OCI-LY7 (cell line): ENCODE measurements around the gene GSE1. TPM values are rescaled to one million over a fixed set of nuclear protein-coding genes. Genes with fewer than 3 reads are reported as not detected.

Experiments
- BruUV-seq: library from RNA; stranded (reverse); fragments of 400-500 nt; replicated peaks from 2 replicates; lab custom pipeline; 2021; lab: Mats Ljungman, UMichigan
- CTCF ChIA-PET: fragments of 300-600 bp; sonication (Branson Sonifier 250); formaldehyde crosslinking; loops from one replicate; lab custom pipeline; 2022; ENCODE audit warnings: antibody characterized with exemption; ENCODE audit not compliant: unreplicated experiment; lab: Charles Lee
- POLR2A ChIA-PET: fragments of 300-600 bp; sonication (Branson Sonifier 250); formaldehyde crosslinking; loops from one replicate; lab custom pipeline; 2022; ENCODE audit warnings: antibody characterized with exemption; lab: Charles Lee
- DNase-seq: peaks from one replicate; pipeline ENCODE4 v3.0.0-alpha.2; 2015; ENCODE audit warnings: low spot score
- H2AFZ ChIP-seq: fragments of 200-600 bp; sonication (generic), shearing (Covaris generic); 2 replicates; pipeline ENCODE4 v1.6.1; 2014; ENCODE audit warnings: mild to moderate bottlenecking, antibody characterized with exemption, low read length, moderate library complexity
- H3K27ac ChIP-seq: fragments of 200-600 bp; sonication (generic); 2 replicates; pipeline ENCODE4 v1.5.1; 2014; ENCODE audit warnings: mixed run types, low read depth, mild to moderate bottlenecking, moderate library complexity, low read length, inconsistent platforms; ENCODE audit not compliant: poor library complexity, severe bottlenecking
- H3K36me3 ChIP-seq: fragments of 200-600 bp; sonication (generic); 2 replicates; pipeline ENCODE4 v1.6.1; 2014; ENCODE audit warnings: mild to moderate bottlenecking, antibody characterized with exemption, low read length, moderate library complexity, mixed read lengths; ENCODE audit not compliant: insufficient read depth
- H3K4me1 ChIP-seq: fragments of 200-600 bp; sonication (generic); 2 replicates; pipeline ENCODE4 v1.5.1; 2014; ENCODE audit warnings: mild to moderate bottlenecking, low read length; ENCODE audit not compliant: insufficient read depth, poor library complexity, severe bottlenecking
- H3K4me2 ChIP-seq: fragments of 200-600 bp; sonication (generic); 2 replicates; pipeline ENCODE4 v1.6.1; 2014; ENCODE audit warnings: mild to moderate bottlenecking, low read length
- H3K4me3 ChIP-seq: fragments of 200-600 bp; sonication (generic); 2 replicates; pipeline ENCODE4 v1.5.1; 2014; ENCODE audit warnings: mild to moderate bottlenecking, low read depth, low read length; ENCODE audit not compliant: poor library complexity, severe bottlenecking
- H3K79me2 ChIP-seq: fragments of 200-600 bp; sonication (generic); 2 replicates; pipeline ENCODE4 v1.6.1; 2016; ENCODE audit warnings: low read depth, mild to moderate bottlenecking, low read length, moderate library complexity, mixed read lengths; ENCODE audit not compliant: insufficient read depth
- H3K9me2 ChIP-seq: fragments of 200-600 bp; sonication (generic); 2 replicates; pipeline ENCODE4 v1.6.1; 2016; ENCODE audit warnings: mild to moderate bottlenecking, low read length, mixed read lengths; ENCODE audit not compliant: insufficient read depth
- H3K9me3 ChIP-seq: fragments of 200-600 bp; sonication (generic); 2 replicates; pipeline ENCODE4 v1.6.1; 2014; ENCODE audit warnings: mild to moderate bottlenecking, mixed run types, low read length, mixed read lengths
- H4K20me1 ChIP-seq: fragments of 200-600 bp; sonication (generic); 2 replicates; pipeline ENCODE4 v1.6.1; 2014; ENCODE audit warnings: mild to moderate bottlenecking, antibody characterized with exemption, low read length, moderate library complexity, mixed read lengths; ENCODE audit not compliant: insufficient read depth
- CTCF ChIP-seq: fragments of 200-600 bp; sonication (generic); conservative IDR thresholded peaks from 2 replicates; pipeline ENCODE4 v1.5.1; 2014; ENCODE audit warnings: mild to moderate bottlenecking, antibody characterized with exemption, low read length, moderate library complexity, mixed read lengths
- EZH2phosphoT487 ChIP-seq: fragments of 200-600 bp; sonication (generic); IDR thresholded peaks from 2 replicates; pipeline ENCODE4 v1.6.1; 2018; ENCODE audit warnings: low read depth, borderline replicate concordance, mild to moderate bottlenecking, mixed run types, antibody characterized with exemption, low read length, moderate library complexity, mixed read lengths
- intact Hi-C: fragments of 100-400 bp; cut with micrococcal nuclease; formaldehyde crosslinking; loops from one replicate; pipeline ENCODE4 v1.10.0; 2022; ENCODE audit not compliant: unreplicated experiment
- total RNA-seq, 2 experiments: library from RNA; depleted of rRNA in 1 of 2; stranded (reverse); fragments of >200 nt in 1 of 2; shearing (Covaris generic) in 1 of 2; gene quantifications; 2 replicates each; pipeline ENCODE4 v1.2.3, GENCODE V29; 2014 to 2022

GSE1 gene
- total RNA-seq, 2 experiments from 2014 or later: 30.9 to 66.6 TPM

- Histone ChIP-seq H3K27ac (no peak overlapping the region), H4K20me1 (no peaks in the 10 kb centered on the region), H3K79me2 (no peaks in the 10 kb centered on the region), H3K4me2 (no peak overlapping the region), H3K9me2 (no peaks in the 10 kb centered on the region), H3K9me3 (no peaks in the 10 kb centered on the region), H2AFZ (no peak overlapping the region), H3K36me3 (peaks cover 96% of the 10 kb centered on the region), H3K4me3 (no peak overlapping the region), H3K4me1 (no peaks in the 10 kb centered on the region)
- POLR2A ChIA-PET: no interaction called here
- DNase-seq: no peak
- CTCF ChIA-PET: no interaction called here
- BruUV-seq: no TSS peak
- intact Hi-C loops: no loop called here
- TF ChIP-seq CTCF: no peak
- no peak for TF ChIP-seq EZH2phosphoT487
These were observed 49.3 kb downstream of the GSE1 start for GRCh38 chr16:85662482-85662812.

- no peak for DNase-seq
- BruUV-seq: no TSS peak
- Histone ChIP-seq H2AFZ (no peak overlapping the region), H3K9me2 (no peaks in the 10 kb centered on the region), H3K4me2 (no peak overlapping the region), H3K79me2 (no peaks in the 10 kb centered on the region), H3K4me3 (no peak overlapping the region), H3K27ac (no peak overlapping the region), H3K4me1 (no peaks in the 10 kb centered on the region), H4K20me1 (no peaks in the 10 kb centered on the region), H3K36me3 (peaks cover 96% of the 10 kb centered on the region), H3K9me3 (no peaks in the 10 kb centered on the region)
- CTCF ChIA-PET: no interaction called here
- TF ChIP-seq CTCF (no peak), EZH2phosphoT487 (no peak)
- POLR2A ChIA-PET: no interaction called here
- intact Hi-C loops: no loop called here
These were observed 50.1 kb downstream of the GSE1 start for GRCh38 chr16:85662976-85663830.

- Histone ChIP-seq H2AFZ (no peak overlapping the region), H3K4me3 (no peak overlapping the region), H3K4me1 (no peaks in the 10 kb centered on the region), H3K36me3 (peaks cover 96% of the 10 kb centered on the region), H3K9me2 (no peaks in the 10 kb centered on the region), H3K79me2 (no peaks in the 10 kb centered on the region), H4K20me1 (no peaks in the 10 kb centered on the region), H3K4me2 (no peak overlapping the region), H3K9me3 (no peaks in the 10 kb centered on the region), H3K27ac (no peak overlapping the region)
- intact Hi-C loops: no loop called here
- POLR2A ChIA-PET: no interaction called here
- DNase-seq: no peak
- no peak for TF ChIP-seq CTCF
- no peak for TF ChIP-seq EZH2phosphoT487
- CTCF ChIA-PET: no interaction called here
- BruUV-seq: no TSS peak
These were observed 50.8 kb downstream of the GSE1 start for GRCh38 chr16:85663891-85664321.
